COLO829 (cell line): ENCODE measurements around the gene CNPY2.
"Not testable (repeated sequence)": the region's sequence is repeated elsewhere in the genome, so short reads cannot be mapped to it uniquely, and the experiment has no call there.

Experiments used
- DNase-seq: peaks from one replicate; pipeline ENCODE4 v3.0.0; 2012; ENCODE audit warnings: low spot score

Gene CNPY2

GRCh38 chr12:56298828-56299227, 17.0 kb downstream of the CNPY2 start:
- DNase-seq, result no peak

- no peak for DNase-seq
Observed at GRCh38 chr12:56297400-56297799, 18.4 kb downstream of the CNPY2 start.

- DNase-seq, result no peak
Observed at GRCh38 chr12:56296295-56296694, 19.5 kb downstream of the CNPY2 start.

GRCh38 chr12:56293795-56294194, 22.0 kb downstream of the CNPY2 start:
- no peak for DNase-seq

GRCh38 chr12:56288705-56289387, 26.9 kb downstream of the CNPY2 start:
- DNase-seq, result no peak

- DNase-seq, result no peak
Observed at GRCh38 chr12:56286044-56286830, 29.6 kb downstream of the CNPY2 start.

GRCh38 chr12:56284263-56284662, 31.5 kb downstream of the CNPY2 start:
- DNase-seq, result not testable (repeated sequence)

GRCh38 chr12:56282579-56282978, 33.2 kb downstream of the CNPY2 start:
- no peak for DNase-seq

GRCh38 chr12:56282030-56282429, 33.8 kb downstream of the CNPY2 start:
- DNase-seq, result no peak

GRCh38 chr12:56280849-56281248, 34.9 kb downstream of the CNPY2 start:
- DNase-seq, result no peak

GRCh38 chr12:56278905-56279304, 36.9 kb downstream of the CNPY2 start:
- no peak for DNase-seq

GRCh38 chr12:56274299-56274698, 41.5 kb downstream of the CNPY2 start:
- DNase-seq, result no peak

GRCh38 chr12:56272468-56272867, 43.3 kb downstream of the CNPY2 start:
- not testable (repeated sequence) for DNase-seq

GRCh38 chr12:56271031-56271430, 44.8 kb downstream of the CNPY2 start:
- DNase-seq, result no peak

- no peak for DNase-seq
Observed at GRCh38 chr12:56267443-56268071, 48.2 kb downstream of the CNPY2 start.

- DNase-seq, result peak; percentile 79
Observed at GRCh38 chr12:56266693-56267442, 48.9 kb downstream of the CNPY2 start, which contains the start of gene COQ10A. TSS of gene COQ10A (plus strand) at chr12:56266942. CDS start at chr12:56267119, 177 bp downstream.

GRCh38 chr12:56266068-56266692, 49.6 kb downstream of the CNPY2 start:
- not testable (repeated sequence) for DNase-seq

GRCh38 chr12:56262955-56263354, 52.8 kb downstream of the CNPY2 start:
- DNase-seq, result not testable (repeated sequence)

GRCh38 chr12:56261503-56262232, 54.1 kb downstream of the CNPY2 start:
- DNase-seq, result no peak

GRCh38 chr12:56260921-56261320, 54.9 kb downstream of the CNPY2 start:
- DNase-seq, result no peak

GRCh38 chr12:56260380-56260779, 55.4 kb downstream of the CNPY2 start:
- DNase-seq, result no peak
